K562 (cell line): ENCODE data around the gene PITPNC1. TPM values are rescaled to one million over a fixed set of nuclear protein-coding genes. Genes with fewer than 3 reads are reported as not detected.

Experiments used
- ATAC-seq: fragments of 200-7000 bp; cut with Tn5 transposase; 3 replicates; pipeline ENCODE4 v1.9.1; 2020; ENCODE audit warnings: moderate library complexity
- BruUV-seq: library from RNA; stranded (reverse); fragments of 400-500 nt; replicated peaks from 2 replicates; lab custom pipeline; 2021; lab: Mats Ljungman, UMichigan
- CTCF ChIA-PET: fragments of 300-600 bp; formaldehyde crosslinking; extraction: SDS; loops from one replicate; lab custom pipeline; 2021; ENCODE audit warnings: low intra/inter-chr PET ratio; lab: Yijun Ruan, JAX
- POLR2A ChIA-PET: fragments of 300-600, 350-650 bp; sonication (Branson Sonifier 250); formaldehyde crosslinking; extraction: SDS; loops from one replicate; lab custom pipeline; 2021; ENCODE audit warnings: antibody characterized with exemption, inconsistent platforms; lab: Yijun Ruan, JAX
- DNase-seq, 4 experiments: peaks; one replicate each; pipeline versions ENCODE4 v3.0.0 to v3.0.0-alpha.2; 2011 to 2018; ENCODE audit warnings: low spot score in 3 of 4, mixed read lengths in 3 of 4; ENCODE audit errors: extremely low read depth in 1 of 4
- FAIRE-seq: peaks from 2 replicates; lab custom pipeline; 2011; peaks lifted over from hg19 to GRCh38; lab: Jason Lieb, UNC
- H2AFZ ChIP-seq: 2 replicates; pipeline ENCODE4 v1.6.0; 2011; ENCODE audit warnings: low read depth, low read length, control low read depth, inconsistent platforms
- H3K27ac ChIP-seq: fragments of 200-600 bp; 3 replicates; pipeline ENCODE4 v1.8.0; 2011; ENCODE audit warnings: low read depth, mild to moderate bottlenecking, control low read depth, inconsistent platforms, low read length, moderate library complexity, mixed read lengths; ENCODE audit errors: extremely low read depth
- H3K27me3 ChIP-seq, 2 experiments: fragments of 300-600 bp in 1 of 2; 2 replicates in 1 of 2; 3 replicates in 1 of 2; pipeline versions ENCODE4 v1.6.0 to v1.8.0; 2011; ENCODE audit warnings: inconsistent platforms in 2 of 2, low read length in 2 of 2, mild to moderate bottlenecking in 1 of 2, mixed read lengths in 1 of 2, moderate library complexity in 1 of 2; ENCODE audit not compliant: control insufficient read depth in 2 of 2, insufficient read depth in 2 of 2
- H3K36me3 ChIP-seq: fragments of 300-600 bp; 3 replicates; pipeline ENCODE4 v1.8.0; 2011; ENCODE audit warnings: mild to moderate bottlenecking, low read length, inconsistent platforms; ENCODE audit not compliant: control insufficient read depth, insufficient read depth
- H3K4me1 ChIP-seq, 2 experiments: fragments of 200-600 bp in 1 of 2; replicated peaks in 1 of 2; 2 replicates in 1 of 2; 3 replicates in 1 of 2; pipeline versions ENCODE4 v1.5.1 to v1.8.0; 2011; ENCODE audit warnings: inconsistent platforms in 2 of 2, low read length in 2 of 2, mild to moderate bottlenecking in 1 of 2, mixed read lengths in 1 of 2, moderate library complexity in 1 of 2; ENCODE audit not compliant: control insufficient read depth in 2 of 2, insufficient read depth in 2 of 2
- H3K4me2 ChIP-seq: 2 replicates; pipeline ENCODE4 v1.6.1; 2011; ENCODE audit warnings: low read length, control low read depth, inconsistent platforms, mixed read lengths; ENCODE audit not compliant: insufficient read depth
- H3K4me3 ChIP-seq: fragments of 200-600 bp; sonication (generic), shearing (Covaris generic); 2 replicates; pipeline ENCODE4 v1.5.1; 2016; ENCODE audit warnings: control low read depth, inconsistent platforms
- H3K79me2 ChIP-seq: fragments of 200-600 bp; 3 replicates; pipeline ENCODE4 v1.8.0; 2011; ENCODE audit warnings: low read length, inconsistent platforms; ENCODE audit not compliant: control insufficient read depth, insufficient read depth
- H3K9ac ChIP-seq, 2 experiments: 2 replicates each; pipeline versions ENCODE4 v1.6.0 to v1.6.1; 2011; ENCODE audit warnings: low read depth in 2 of 2, low read length in 2 of 2, control low read depth in 1 of 2, inconsistent platforms in 1 of 2, mild to moderate bottlenecking in 1 of 2, mixed read lengths in 1 of 2; ENCODE audit not compliant: insufficient read depth in 1 of 2
- H3K9me1 ChIP-seq: one replicate; pipeline ENCODE4 v1.6.0; 2011; ENCODE audit warnings: inconsistent platforms, mild to moderate bottlenecking, low read length, moderate library complexity; ENCODE audit not compliant: control insufficient read depth, insufficient read depth
- H3K9me3 ChIP-seq: replicated peaks from 2 replicates; pipeline ENCODE4 v1.5.1; 2011; ENCODE audit warnings: low read depth, low read length, inconsistent platforms; ENCODE audit not compliant: control insufficient read depth, insufficient read depth
- H4K20me1 ChIP-seq: replicated peaks from 2 replicates; pipeline ENCODE4 v1.6.1; 2011; ENCODE audit warnings: low read length, inconsistent platforms, mixed read lengths; ENCODE audit not compliant: control insufficient read depth, insufficient read depth
- BCOR ChIP-seq: fragments of 450-650 bp; IDR thresholded peaks from 2 replicates; pipeline ENCODE4 v1.6.1; 2016
- CBFA2T2 ChIP-seq: fragments of 450-650 bp; conservative IDR thresholded peaks from 2 replicates; pipeline ENCODE4 v1.6.1; 2017; ENCODE audit warnings: mild to moderate bottlenecking
- PCBP2 ChIP-seq: fragments of 200-400 bp; formaldehyde crosslinking; IDR thresholded peaks from 2 replicates; pipeline ENCODE4 v1.6.1; 2018; ENCODE audit warnings: low read length, low read depth, mild to moderate bottlenecking, moderate library complexity; ENCODE audit not compliant: poor library complexity, severe bottlenecking
- SMARCE1 ChIP-seq: fragments of 450-650 bp; IDR thresholded peaks from 2 replicates; pipeline ENCODE4 v1.7.1; 2016; ENCODE audit warnings: mild to moderate bottlenecking
- SRSF9 ChIP-seq: fragments of 200-400 bp; formaldehyde crosslinking; IDR thresholded peaks from 2 replicates; pipeline ENCODE4 v1.6.1; 2017; ENCODE audit warnings: low read depth, low read length, borderline replicate concordance
- WGBS: fragments of 100-300 bp; shearing (Covaris generic); methylation state at CpG from one replicate; pipeline ENCODE4 v1.1.6; 2016; ENCODE audit warnings: low coverage, mixed read lengths; ENCODE audit not compliant: insufficient coverage; ENCODE audit errors: missing lambda C conversion rate; 5-methylcytosine and 5-hydroxymethylcytosine counted together
- in situ Hi-C: fragments of 300-500 bp; cut with MboI; formaldehyde crosslinking; loops from 4 replicates; pipeline ENCODE4 v1.15.0; 2018; ENCODE audit warnings: inconsistent platforms, mixed read lengths
- intact Hi-C: fragments of 100-400 bp; cut with micrococcal nuclease; formaldehyde crosslinking; loops from 2 replicates; pipeline ENCODE4 v1.14.2; 2022
- polyA plus RNA-seq, 8 experiments: library from polyadenylated mRNA; depleted of rRNA in 4 of 8; stranded (reverse) in 5 of 8; unstranded in 3 of 8; fragments of >200 nt; fragmentation: Nextera tagmentation in 2 of 8; fragmentation: Illumina TruSeq in 1 of 8; extraction: Ambion mirVana in 2 of 8; extraction: Trizol in 1 of 8; gene quantifications; 2 replicates each; pipeline versions ENCODE4 v1.2.1 to v1.2.3, GENCODE V29; 2011 to 2014; ENCODE audit warnings: inconsistent platforms in 1 of 8, missing spikeins in 1 of 8
- total RNA-seq, 7 experiments: library from RNA; depleted of rRNA in 6 of 7; stranded (reverse); fragments of >200 nt in 6 of 7; fragmentation: Illumina TruSeq in 2 of 7; extraction: Trizol in 2 of 7; gene quantifications; 2 replicates each; pipeline versions ENCODE4 v1.2.1 to v1.2.3, GENCODE V29; 2011 to 2021; ENCODE audit warnings: low replicate concordance in 1 of 7

Gene PITPNC1
- total and polyA plus RNA-seq, 9 of the 15 experiments (the other 6 are each of a cell fraction or from before 2014, with no cell fraction given) = 0.11 to 1.1 (median 0.65) TPM

DNA sequence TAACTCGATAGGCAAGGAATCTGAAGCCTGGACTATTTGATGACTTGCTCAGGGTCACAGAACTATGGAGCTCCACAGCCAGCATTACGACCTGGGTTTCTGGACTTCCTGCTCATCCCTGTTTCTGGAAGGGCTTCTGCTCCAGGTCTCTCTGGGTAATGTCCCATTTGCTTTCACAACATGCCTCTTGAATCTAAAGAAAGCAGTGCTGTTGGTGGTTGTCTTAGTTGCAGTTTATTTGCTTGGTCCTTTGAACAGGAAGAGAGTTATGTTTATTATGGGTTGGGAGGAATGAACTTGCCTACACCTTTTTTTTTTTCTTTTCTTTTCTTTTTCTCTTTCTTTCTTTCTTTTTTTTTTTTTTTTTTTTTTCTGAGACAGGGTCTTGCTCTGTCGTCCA lies 84.8 kb downstream of the PITPNC1 start:
- CTCF ChIA-PET = no interaction called here
- no peak overlapping the region for H2AFZ ChIP-seq
- H3K27me3 ChIP-seq = peaks cover 18 to 53% of the 10 kb centered on the region in 2 experiments
- no peaks in the 10 kb centered on the region for H3K4me1 ChIP-seq
- H3K4me2 ChIP-seq = no peak overlapping the region
- DNase-seq = no peak
- 0% methylated on average over 3 of the region's 3 CpGs for WGBS
- no peaks in the 10 kb centered on the region for H3K9me3 ChIP-seq
- ATAC-seq = no peak
- POLR2A ChIA-PET = no interaction called here
- H3K36me3 ChIP-seq = no peaks in the 10 kb centered on the region
- no peak overlapping the region for H3K9ac ChIP-seq
- in situ Hi-C loops = no loop called here
- no peak overlapping the region for H3K4me3 ChIP-seq
- no peaks in the 10 kb centered on the region for H3K9me1 ChIP-seq
- H3K27ac ChIP-seq = no peak overlapping the region
- no peaks in the 10 kb centered on the region for H4K20me1 ChIP-seq
- no peak for TF ChIP-seq BCOR
- no peak for TF ChIP-seq SRSF9
- TF ChIP-seq, all 486 proteins: peak for 0
- no peak for FAIRE-seq
- intact Hi-C loops = no loop called here
- BruUV-seq = no TSS peak
- H3K79me2 ChIP-seq = no peaks in the 10 kb centered on the region

GRCh38 chr17:67466251-67466796 lies 89.2 kb downstream of the PITPNC1 start:
- intact Hi-C loops = no loop called here
- BruUV-seq = no TSS peak
- Histone ChIP-seq H3K9me1 (no peaks in the 10 kb centered on the region), H3K4me1 (no peaks in the 10 kb centered on the region), H4K20me1 (no peaks in the 10 kb centered on the region), H3K9me3 (no peaks in the 10 kb centered on the region), H2AFZ (no peak overlapping the region), H3K36me3 (no peaks in the 10 kb centered on the region), H3K4me2 (no peak overlapping the region), H3K9ac (no peak overlapping the region), H3K79me2 (no peaks in the 10 kb centered on the region), H3K4me3 (no peak overlapping the region), H3K27ac (no peak overlapping the region), H3K27me3 (peaks cover 14 to 45% of the 10 kb centered on the region in 2 experiments)
- DNase-seq = no peak
- POLR2A ChIA-PET = interaction anchor here (0.7 kb wide), 1 partner anchor 58 kb away, joined by 3 read pairs; no protein-coding TSS in a partner anchor
- WGBS = 0% methylated on average over 4 of the region's 4 CpGs
- CTCF ChIA-PET = no interaction called here
- TF ChIP-seq CBFA2T2 (no peak), SMARCE1 (no peak), PCBP2 (no peak)
- FAIRE-seq = no peak
- in situ Hi-C loops = no loop called here
- no peak for ATAC-seq
